ENCODE measurements around the gene ZNF3.

- no peak for TF ChIP-seq ZNF766 (CRISPR knock-in tag; conservative IDR thresholded peaks at IDR 0.05)
- TF ChIP-seq, protein P1, sequence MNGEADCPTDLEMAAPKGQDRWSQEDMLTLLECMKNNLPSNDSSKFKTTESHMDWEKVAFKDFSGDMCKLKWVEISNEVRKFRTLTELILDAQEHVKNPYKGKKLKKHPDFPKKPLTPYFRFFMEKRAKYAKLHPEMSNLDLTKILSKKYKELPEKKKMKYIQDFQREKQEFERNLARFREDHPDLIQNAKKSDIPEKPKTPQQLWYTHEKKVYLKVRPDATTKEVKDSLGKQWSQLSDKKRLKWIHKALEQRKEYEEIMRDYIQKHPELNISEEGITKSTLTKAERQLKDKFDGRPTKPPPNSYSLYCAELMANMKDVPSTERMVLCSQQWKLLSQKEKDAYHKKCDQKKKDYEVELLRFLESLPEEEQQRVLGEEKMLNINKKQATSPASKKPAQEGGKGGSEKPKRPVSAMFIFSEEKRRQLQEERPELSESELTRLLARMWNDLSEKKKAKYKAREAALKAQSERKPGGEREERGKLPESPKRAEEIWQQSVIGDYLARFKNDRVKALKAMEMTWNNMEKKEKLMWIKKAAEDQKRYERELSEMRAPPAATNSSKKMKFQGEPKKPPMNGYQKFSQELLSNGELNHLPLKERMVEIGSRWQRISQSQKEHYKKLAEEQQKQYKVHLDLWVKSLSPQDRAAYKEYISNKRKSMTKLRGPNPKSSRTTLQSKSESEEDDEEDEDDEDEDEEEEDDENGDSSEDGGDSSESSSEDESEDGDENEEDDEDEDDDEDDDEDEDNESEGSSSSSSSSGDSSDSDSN (IDR thresholded peaks at IDR 0.05; ENCODE audit: borderline replicate concordance in 1 of 2, low read depth in 2 of 2, low read length in 2 of 2) = no peak
Observed at GRCh38 chr7:100057006-100057405, 24.5 kb downstream of the ZNF3 start.
